Activated naive CD8-positive, alpha-beta T cell treated with anti-CD3 and anti-CD28 coated beads, Interleukin-2, amount 50 U/mL, for 16 hours (primary cell): ENCODE data around the gene ZER1.
"Not testable (repeated sequence)": the region's sequence is repeated elsewhere in the genome, so short reads cannot be mapped to it uniquely, and the experiment has no call there.

Experiments
- DNase-seq: peaks from one replicate; pipeline ENCODE4 v3.0.0-alpha.2; 2020; ENCODE audit warnings: low read depth, low spot score

ZER1 gene

DNA sequence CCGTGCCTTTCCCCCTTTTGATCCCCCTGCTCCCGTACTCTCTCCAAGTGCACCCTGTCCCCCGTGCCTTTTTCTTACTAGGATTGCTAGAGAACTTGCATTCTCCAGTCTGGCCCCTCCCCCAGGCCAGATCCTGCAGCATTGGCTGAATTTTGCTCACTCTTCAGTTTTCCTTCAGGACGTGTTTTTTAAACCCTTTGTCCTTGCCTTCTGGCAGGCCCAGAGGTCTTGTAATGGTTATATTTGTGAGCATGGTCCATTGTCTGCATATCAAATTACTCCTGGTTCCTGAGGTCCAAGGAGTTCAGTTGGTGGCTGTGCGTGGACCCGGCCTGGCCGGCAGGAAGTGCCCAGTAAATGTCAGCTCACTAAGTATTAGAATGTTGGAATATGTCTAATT is 15.9 kb upstream of the ZER1 start:
- DNase-seq = no peak

DNA sequence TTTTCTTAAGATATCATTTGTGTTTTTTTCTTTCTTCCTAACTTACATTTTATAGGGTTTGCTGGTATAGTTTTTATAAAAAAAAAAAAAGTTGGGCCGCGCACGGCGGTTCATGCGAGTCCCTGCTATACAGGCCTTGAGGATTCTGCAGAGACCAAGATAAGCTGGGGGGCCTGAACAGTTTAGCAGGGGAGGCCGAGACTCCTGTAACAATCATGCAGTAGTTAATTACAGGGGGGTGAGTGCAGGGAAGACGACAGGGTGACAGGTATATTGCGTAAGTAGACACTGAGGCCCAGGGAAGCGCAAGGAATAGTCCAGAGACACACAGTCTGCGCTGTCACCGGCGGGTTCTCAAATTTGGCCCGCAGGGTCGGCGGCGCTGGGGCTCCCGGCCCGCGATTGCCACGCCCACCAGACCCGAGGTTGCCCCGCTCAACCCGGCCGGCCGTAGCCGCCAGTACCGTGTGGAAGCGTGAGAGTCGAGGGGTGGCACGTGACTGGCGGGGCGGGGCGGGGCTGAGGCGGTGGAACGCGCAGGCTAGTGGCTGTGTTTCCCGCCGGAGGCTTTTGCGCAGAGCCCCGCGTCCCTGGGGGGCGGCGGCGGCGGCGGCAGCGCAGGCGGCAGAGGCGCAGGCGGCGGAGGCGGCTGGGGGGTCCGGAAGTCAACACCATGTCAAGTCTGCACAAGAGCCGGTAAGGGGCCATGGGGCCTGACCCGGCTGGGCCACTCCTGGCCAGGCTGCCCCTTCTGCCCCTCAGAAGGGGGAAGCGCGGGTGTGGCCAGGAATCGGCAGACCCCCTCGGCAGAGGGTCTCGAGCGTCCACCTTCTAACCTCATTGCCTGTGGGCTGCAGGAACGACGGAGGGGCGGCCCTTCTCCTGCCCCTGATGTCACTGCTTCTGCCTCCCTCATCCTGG is 15.2 kb upstream of the ZER1 start, which contains the start of gene TBC1D13:
Gene TBC1D13, plus strand, starts transcription at position 573 of the 921 bp plus-strand sequence. Its CDS starts 101 bp downstream, at position 674.
- peak; percentile 77 for DNase-seq

DNA sequence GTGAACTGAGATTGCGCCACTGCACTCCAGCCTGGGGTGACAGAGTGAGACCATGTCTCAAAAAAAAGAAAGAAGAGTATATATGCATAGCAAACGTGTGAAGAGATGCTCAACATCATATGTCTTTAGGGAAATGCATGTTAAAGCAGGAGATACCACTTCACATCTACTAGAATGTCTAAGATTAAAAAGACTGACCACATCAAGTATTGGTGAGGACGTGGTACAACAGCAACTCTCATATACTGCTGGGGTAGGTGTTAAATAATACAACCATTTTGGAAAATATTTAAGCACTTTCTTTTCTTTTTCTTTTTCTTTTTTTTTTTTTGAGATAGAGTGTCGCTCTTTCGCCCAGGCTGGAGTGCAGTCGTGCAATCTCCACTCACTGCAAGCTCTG is 13.7 kb upstream of the ZER1 start:
- no peak for DNase-seq

DNA sequence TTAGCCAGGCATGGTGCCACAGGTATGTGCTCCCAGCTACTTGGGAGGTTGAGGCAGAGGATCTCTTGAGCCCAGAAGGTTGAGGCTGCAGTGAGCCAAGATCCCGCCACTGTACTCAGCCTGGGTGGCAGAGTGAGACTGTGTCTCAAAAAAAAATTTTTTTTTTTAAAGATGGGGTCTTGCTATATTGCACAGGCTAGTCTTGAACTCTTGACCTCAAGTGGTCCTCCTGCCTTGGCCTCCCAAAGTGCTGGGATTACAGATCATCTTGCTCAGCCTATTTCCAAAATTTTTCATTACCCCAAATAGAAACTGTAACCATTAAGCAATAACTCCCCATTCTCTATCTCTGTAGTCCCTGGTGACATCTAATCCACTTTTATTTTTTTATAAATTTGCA is 10.9 kb upstream of the ZER1 start:
- DNase-seq = no peak

DNA sequence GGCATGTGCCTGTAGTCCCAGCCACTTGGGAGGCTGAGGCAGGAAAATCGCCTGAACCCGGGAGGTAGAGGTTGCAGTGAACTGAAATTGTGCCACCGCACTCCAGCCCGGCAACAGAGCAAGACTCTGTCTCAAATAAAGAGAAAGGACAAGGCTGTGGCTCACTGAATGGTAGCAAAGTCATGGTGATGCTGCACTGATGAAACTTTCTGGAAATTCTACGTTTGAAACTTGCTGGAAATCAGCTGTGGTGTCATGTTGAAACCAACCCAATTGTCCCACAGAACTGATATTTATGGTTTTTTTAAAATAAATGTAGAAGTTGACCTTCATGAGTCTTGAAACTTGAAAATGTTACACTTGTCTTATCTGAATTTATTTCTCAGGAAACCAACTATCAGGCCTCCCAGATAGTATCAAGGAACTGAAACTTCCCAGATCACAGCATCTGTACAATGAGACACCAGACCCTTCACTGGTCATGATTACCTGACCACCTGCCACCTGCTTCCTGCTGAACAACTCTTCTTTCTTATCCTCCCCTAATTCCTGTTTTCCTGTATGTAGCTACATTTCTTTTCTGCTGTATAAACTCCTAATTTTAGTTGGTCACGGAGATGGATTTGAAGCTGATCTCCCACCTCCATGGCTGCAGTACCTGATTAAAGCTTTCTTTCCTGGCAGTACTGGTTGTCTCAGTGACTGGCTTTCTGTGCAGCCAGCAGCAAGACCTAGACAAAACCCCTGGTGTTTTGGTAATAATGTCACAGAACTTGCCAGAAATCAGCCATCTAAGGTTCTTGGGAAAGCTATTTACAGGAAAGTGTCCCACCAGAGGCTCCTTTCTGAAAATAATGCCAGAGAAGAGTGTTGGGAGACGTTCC is 9.7 kb upstream of the ZER1 start:
- no peak for DNase-seq

DNA sequence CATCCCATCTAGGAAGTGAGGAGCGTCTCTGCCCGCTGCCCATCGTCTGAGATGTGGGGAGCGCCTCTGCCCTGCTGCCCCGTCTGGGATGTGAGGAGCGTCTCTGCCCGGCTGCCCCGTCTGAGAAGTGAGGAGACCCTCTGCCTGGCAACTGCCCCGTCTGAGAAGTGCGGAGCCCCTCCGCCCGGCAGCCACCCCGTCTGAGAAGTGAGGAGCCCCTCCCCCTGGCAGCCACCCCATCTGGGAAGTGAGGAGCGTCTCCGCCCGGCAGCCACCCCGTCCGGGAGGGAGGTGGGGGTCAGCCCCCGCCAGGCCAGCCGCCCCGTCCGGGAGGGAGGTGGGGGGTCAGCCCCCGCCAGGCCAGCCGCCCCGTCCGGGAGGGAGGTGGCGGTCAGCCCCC is 8.4 kb upstream of the ZER1 start:
- DNase-seq = not testable (repeated sequence)

DNA sequence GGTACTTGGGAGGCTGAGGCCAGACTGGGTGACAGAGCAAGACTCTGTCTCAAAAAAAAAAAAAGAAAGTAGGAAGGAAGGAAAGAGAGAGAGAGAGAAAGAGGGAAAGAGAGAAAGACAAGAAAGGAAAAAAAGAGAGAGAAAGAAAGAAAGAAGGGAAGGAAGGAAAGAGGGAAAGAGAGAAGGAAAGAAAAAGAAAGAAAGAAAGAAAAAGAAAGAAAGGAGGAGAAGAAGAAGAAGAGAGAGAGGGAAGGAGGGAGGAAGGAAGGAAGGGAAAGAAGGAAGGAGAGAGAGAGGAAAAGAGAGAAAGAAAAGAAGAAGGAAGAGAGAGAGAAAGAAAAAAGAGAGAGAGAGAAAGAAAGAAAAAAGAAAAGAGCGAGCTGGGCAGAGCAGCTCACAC is 3.1 kb upstream of the ZER1 start:
- DNase-seq = no peak

DNA sequence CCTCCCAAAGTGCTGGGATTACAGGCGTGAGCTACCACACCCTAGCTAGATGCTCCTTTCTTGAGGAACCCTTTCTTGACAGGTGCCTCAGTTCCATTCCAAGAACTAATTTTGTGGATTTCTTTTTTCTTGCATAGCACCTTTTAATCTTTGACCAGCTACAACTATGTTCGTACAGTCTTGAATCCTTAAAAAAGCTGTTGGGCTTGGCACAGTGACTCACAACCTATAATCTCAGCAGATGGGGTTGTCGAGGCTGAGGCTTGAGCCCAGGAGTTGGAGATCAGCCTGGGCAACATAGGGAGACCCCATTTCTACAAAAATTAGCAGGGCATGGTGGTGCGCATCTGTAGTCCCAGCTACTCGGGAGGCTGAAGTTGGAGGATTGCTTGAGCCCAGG is 1.3 kb upstream of the ZER1 start:
- DNase-seq = no peak

DNA sequence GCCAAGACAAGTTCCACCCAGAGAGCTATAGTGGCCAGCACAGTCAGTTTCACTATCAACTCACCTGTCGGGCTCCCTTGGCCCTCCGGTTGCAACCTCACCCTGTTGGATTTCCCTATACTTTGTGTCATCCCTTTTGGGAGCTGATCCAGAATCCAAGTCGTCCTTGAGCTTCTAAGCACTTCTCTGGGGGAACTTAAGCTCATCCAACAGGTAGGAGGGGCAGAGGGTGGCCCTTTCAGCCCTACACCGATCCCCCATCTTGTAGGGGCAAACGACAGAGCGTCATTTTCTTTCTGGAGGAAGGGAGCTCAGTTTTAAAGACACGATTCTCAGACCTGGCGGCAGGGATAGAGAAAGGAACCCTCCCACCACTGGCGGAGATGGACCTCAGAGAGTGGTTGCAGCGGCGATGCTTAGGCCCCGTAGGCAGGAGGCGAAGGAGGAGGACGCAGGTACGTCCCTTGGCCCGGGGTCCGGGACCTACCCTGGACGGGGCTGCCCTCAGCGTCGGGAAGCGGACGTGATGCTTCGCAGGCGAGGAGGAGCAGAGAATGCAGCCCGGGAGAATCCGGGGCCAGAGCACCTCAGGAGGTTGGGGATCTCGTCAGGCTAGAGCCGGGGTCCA is 519 bp downstream of the ZER1 start:
- DNase-seq = no peak

DNA sequence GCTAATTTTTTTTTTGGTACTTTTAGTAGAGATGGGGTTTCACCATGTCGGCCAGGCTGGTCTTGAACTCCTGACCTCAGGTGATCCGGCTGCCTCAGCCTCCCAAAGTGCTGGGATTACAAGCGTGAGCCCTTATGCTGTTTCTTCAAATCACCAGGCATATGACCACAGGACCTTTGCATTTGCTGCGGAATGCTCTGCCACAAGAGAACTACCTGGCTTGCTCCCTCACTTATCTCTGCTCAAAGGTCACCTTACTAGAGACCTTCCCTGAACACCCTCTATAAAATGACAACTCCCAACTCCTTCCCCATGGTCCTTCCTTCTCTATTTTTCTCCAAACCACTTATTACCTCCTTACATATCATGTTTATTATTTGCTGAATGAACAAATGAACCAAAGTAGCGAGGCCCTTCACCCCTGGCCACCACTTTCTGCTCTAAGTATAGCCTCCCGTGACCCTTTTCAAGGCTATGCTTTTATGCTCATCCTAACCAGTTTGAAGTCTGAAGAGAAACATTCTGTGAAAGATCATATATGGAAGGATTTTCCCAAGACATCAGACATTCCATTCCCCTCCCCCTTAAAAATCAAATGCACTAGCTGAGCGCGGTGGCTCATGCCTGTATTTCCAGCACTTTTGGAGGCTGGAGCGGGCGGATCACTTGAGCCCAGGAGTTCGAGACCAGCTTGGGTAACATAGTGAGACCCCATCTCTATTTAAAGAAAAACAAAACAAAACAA is 1.3 kb downstream of the ZER1 start:
- no peak for DNase-seq

DNA sequence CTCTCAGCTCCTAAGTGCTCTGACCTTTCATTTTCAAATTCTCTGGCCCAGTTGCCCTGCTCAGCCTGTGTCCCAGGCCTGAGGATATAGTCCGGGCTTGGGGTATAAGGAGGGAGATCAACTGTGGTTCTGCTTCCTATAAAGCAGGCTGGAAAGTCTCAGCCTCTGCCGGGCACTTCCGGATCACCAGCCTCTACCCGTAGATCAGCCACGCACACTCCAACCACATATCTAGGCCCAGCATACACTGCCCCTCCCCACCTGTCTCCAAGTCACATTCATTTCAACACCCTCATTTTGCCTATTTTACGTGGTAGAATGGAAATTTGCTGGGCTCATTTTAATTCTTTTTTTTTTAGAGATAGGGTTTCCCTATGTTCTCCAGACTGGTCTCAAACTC is 3.1 kb downstream of the ZER1 start:
- no peak for DNase-seq

DNA sequence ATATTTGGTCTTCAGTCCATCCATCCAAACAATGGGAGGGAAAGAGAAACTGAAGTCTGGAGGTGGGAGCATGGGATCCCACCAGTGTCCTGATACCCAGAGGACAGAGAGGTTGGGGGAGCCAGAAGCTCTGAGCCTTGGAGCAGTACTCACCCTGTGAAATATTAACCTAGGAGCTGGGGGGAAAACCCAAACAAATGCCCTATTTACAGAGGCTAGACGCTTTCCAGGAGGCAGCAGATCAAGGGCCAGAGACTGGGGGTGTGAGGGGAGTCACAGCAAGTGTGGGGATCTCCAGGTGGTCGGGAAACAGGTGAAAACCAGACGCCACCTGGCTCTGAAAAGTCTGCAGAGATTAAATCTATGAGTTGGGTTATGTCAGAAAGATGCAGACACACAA is 6.2 kb downstream of the ZER1 start:
- DNase-seq = no peak

DNA sequence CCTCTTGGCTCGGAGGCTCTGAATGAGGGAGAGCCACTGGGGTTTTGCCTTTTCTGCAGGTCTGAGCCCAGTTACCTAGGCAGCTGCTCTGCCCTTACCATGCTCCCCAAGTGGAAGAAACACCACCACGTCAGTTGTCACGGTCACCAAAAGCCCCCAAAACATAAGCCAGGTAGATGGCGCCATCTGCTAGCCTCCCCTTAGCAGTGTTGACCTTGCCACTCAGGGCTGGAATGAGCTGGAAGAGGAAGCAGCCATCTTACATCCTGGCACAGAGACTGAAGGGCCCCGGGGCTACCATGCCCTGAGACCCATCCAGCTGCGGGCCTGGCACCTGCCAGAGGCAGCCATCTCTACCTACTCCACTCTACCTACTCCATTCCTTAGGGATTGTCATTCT is 7.4 kb downstream of the ZER1 start:
- no peak for DNase-seq

DNA sequence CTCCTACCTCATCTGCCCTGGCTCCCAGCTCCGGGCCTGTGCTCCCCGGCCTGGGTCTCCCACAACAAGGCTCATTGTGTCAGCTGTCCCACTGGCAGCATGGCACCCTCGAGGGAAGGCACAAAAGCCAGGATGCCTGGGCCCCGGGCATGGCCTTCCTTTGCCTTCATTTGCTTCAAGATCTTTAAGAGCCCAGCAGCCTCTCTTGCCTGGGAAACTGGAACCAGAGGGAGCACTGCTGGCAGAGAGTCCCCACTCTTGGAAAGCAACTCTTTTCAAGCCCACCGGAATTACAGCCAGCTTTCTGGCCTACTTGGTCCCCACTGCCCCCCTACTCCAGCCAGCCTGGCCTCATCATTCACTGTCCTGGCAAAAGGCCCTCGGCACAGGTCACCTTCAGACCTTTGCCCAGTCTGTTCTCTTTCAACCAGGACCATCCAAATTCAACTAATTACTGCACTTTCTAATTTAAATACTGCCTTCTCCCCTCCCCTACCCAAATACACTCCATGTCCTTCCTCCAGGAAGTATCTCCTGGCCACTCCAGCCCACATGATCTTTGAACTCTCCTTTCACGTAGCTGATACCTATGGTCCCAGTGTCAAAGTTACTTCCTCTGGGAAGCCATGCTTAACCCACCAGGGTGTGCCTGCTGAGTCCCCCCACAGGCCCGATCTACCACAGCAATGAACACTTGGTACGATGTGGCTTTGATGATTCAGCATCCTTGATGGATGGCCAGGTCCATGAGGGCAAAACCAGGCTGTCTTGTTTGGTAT is 8.9 kb downstream of the ZER1 start:
- DNase-seq = no peak

DNA sequence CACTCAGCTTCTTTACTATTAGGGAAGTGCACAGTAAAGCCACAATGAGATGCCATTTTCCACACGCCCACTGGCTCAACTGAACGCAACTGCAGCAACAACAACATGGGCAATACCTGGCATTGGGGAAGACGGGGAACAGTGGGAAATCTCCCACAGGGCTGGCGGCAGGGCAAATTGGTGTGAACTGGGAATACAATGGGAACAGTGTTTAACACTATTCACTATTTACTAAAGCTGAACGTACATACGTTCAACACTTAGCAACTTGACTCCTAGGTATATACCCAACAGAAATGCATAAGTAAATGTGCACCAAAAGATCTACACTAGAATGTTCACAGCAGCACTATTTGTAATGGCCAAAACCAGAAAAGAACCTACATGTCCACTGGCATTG is 14.1 kb downstream of the ZER1 start:
- DNase-seq = no peak

DNA sequence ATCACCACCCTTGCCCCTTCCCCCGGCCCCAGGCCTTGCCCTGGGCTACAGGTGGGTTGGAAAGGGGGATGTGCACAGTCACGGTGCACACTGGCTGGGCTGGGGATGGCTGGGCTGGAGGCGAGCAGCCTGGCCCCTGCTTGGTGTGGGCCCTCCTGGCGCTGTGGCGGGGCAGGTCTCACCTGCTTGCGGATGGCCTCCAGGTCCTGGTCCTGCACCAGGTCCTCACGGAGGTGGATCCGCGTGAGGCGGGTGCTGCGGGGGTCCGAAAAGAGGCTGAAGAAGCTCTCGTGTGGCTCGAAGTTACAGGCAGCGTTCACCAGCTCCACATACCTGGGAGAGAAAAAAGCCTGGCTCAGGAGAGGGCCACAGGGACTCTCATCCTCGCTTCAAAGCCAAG is 18.1 kb downstream of the ZER1 start:
- no peak for DNase-seq

DNA sequence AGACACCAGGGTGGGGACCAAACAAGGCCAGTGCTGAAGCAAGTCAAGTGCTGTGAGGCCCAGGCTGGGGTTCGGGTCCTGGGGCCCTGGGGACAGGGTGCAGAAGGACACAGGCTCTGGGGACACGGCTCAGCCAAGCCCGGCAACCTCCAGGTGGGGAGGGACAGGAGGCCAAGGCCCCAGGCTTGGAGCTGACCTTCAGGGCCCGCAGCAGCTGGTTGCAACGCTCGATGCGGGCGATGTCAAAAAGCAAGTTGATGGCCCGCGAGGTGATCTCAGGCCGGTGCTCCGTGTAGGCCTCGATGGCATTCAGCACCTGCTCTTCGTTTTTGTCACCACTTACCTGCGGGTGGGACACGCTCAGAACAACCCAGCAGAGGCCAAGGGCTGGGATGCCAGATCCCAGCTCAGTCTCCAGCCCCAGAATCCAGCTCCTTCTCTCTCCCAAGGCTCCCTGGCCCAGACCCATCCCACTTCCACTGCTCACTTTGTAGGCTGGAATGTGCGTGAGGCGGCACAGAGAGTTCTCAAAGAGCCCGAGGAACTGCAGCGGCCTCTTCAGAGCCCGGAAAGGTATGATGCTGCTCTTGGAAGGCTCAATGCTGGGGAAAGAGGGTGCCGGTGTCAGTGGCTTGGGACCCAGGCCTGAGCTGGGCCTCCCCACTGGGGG is 20.7 kb downstream of the ZER1 start:
- no peak for DNase-seq

DNA sequence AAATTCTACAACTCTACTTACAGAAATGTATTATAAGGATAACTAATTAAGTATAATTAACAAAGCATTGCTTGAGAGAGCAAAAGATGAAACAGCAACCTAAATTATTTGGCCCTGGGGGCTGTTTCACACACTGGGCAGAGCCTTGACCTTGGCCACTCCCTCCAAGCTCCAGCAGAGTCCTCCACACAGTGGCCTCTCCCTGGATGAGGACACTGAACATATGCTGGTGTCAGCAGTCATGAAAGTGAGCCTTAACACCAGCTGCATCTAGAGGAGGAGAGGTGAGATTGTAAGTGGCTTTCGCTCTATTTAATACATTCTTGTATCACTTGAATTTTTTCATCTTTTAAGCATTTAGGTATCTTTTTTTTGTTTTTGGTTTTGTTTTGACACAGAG is 24.5 kb downstream of the ZER1 start:
- DNase-seq = no peak

DNA sequence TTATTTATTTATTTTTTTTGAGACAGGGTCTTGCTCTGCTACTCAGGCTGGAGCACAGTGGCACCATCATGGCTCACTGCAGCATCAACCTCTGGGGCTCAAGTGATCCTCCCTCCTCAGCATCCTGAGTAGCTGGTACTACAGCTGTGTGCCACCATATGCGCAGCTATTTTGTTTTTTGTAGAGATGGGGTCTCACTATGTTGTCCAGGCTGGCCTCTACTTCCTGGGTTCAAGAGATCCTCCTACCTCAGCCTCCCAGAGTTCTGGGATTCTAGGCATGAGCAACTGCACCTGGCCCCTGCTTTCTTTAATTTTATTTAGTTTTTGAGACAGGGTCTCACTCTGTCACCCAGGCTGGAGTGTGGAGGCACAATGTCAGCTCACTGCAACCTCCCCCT is 28.3 kb downstream of the ZER1 start:
- DNase-seq = no peak

DNA sequence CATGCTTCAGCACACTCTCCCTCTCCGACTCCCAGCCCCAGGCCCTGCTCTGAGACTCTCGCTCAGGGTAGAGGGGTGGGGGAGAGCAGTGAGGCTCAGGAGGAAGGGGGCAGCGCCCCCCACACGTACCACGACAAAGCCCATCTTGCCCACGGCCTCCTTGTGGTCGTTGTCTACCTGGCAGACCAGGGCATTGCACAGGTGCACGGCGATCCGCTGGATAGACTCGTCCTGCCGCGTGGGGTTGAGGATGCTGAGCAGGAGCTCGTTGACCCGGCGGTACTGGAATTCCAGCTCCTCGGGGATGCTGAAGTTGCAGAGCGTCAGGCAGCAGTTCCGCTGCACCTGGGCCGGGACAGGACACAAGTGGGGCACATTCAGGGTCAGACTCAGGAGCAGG is 29.3 kb downstream of the ZER1 start:
- no peak for DNase-seq
